Prostate gland (tissue), 2 donors: ENCODE measurements around the gene DRC1. TPM values are rescaled to one million over a fixed set of nuclear protein-coding genes. Genes with fewer than 3 reads are reported as not detected.

Source experiments
- DNase-seq: peaks from one replicate; pipeline ENCODE4 v3.0.0-alpha.2; 2019; ENCODE audit warnings: low spot score
- H3K27ac ChIP-seq, 2 donors: fragments of 200-600 bp; sonication (generic); 2 replicates each; pipeline ENCODE4 v1.5.1; 2017 to 2019
- H3K27me3 ChIP-seq: fragments of 200-600 bp; sonication (generic); replicated peaks from 2 replicates; pipeline ENCODE4 v1.5.1; 2019; ENCODE audit not compliant: insufficient read depth
- H3K36me3 ChIP-seq, 2 donors: fragments of 200-600 bp; sonication (generic); 1 replicate in 1 of 2; 2 replicates in 1 of 2; pipeline versions ENCODE4 v1.5.1 to v1.8.1; 2017 to 2019
- H3K4me1 ChIP-seq: fragments of 200-600 bp; sonication (generic); replicated peaks from 2 replicates; pipeline ENCODE4 v1.5.1; 2019
- H3K4me3 ChIP-seq, 2 donors: fragments of 200-600 bp; sonication (generic); 2 replicates each; pipeline ENCODE4 v1.5.1; 2017 to 2019
- H3K9me3 ChIP-seq: fragments of 200-600 bp; sonication (generic); 2 replicates; pipeline ENCODE4 v1.5.1; 2017
- POLR2A ChIP-seq: fragments of 450-650 bp; IDR thresholded peaks from one replicate; pipeline ENCODE4 v1.6.1; 2016; ENCODE audit warnings: antibody characterized with exemption, mild to moderate bottlenecking
- POLR2AphosphoS5 ChIP-seq: sonication (generic); formaldehyde crosslinking; IDR thresholded peaks from one replicate; pipeline ENCODE4 v1.6.1; 2017; ENCODE audit warnings: antibody characterized with exemption
- WGBS: methylation state at CpG from one replicate; pipeline ENCODE4 v1.1.5; 2018; 5-methylcytosine and 5-hydroxymethylcytosine counted together
- intact Hi-C: fragments of 100-400 bp; cut with DNase I; formaldehyde crosslinking; loops from one replicate; pipeline ENCODE4 v1.14.2; 2022
- total RNA-seq, 2 donors: library from RNA; depleted of rRNA; stranded (reverse); fragments of >200 nt; gene quantifications; one replicate each; pipeline ENCODE4 v1.1.0, GENCODE V29; 2016
- TF ChIP-seq, protein P1 (sequence below), 4 experiments: fragments of 200-600 bp in 2 of 4; fragments of 450-650 bp in 2 of 4; sonication (generic) in 2 of 4; IDR thresholded peaks; 1 replicate in 3 of 4; 2 replicates in 1 of 4; pipeline ENCODE4 v1.5.1; 2016 to 2019; ENCODE audit warnings: antibody characterized with exemption in 4 of 4, mild to moderate bottlenecking in 2 of 4, moderate library complexity in 2 of 4

DRC1 gene
- total RNA-seq, 2 donors from 2014 or later, result 3.8 TPM; not detected in 1

- no peak for TF ChIP-seq POLR2AphosphoS5
- TF ChIP-seq, protein P1, sequence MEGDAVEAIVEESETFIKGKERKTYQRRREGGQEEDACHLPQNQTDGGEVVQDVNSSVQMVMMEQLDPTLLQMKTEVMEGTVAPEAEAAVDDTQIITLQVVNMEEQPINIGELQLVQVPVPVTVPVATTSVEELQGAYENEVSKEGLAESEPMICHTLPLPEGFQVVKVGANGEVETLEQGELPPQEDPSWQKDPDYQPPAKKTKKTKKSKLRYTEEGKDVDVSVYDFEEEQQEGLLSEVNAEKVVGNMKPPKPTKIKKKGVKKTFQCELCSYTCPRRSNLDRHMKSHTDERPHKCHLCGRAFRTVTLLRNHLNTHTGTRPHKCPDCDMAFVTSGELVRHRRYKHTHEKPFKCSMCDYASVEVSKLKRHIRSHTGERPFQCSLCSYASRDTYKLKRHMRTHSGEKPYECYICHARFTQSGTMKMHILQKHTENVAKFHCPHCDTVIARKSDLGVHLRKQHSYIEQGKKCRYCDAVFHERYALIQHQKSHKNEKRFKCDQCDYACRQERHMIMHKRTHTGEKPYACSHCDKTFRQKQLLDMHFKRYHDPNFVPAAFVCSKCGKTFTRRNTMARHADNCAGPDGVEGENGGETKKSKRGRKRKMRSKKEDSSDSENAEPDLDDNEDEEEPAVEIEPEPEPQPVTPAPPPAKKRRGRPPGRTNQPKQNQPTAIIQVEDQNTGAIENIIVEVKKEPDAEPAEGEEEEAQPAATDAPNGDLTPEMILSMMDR (IDR thresholded peaks at IDR 0.05), result no peak
- no peak for TF ChIP-seq POLR2A
- no peaks in the 10 kb centered on the region for H3K9me3 ChIP-seq
- intact Hi-C loops, result no loop called here
- DNase-seq, result no peak
- peaks cover 7% of the 10 kb centered on the region for H3K4me1 ChIP-seq
- H3K27me3 ChIP-seq, result no peaks in the 10 kb centered on the region
- H3K27ac ChIP-seq, result no peak overlapping the region
- WGBS, result 75% methylated on average over 2 of the region's 2 CpGs
- H3K4me3 ChIP-seq, result no peak overlapping the region
- no peaks in the 10 kb centered on the region for H3K36me3 ChIP-seq
Observed at GRCh38 chr2:26356771-26357170, 44.9 kb upstream of the DRC1 start.

GRCh38 chr2:26359886-26360473 lies 41.7 kb upstream of the DRC1 start:
- WGBS, result 62% methylated on average over 4 of the region's 4 CpGs
- intact Hi-C loops, result no loop called here
- Histone ChIP-seq H3K9me3 (no peaks in the 10 kb centered on the region), H3K27ac (no peak overlapping the region), H3K4me1 (peaks cover 7% of the 10 kb centered on the region), H3K27me3 (no peaks in the 10 kb centered on the region), H3K36me3 (no peaks in the 10 kb centered on the region), H3K4me3 (no peak overlapping the region)
- TF ChIP-seq POLR2A (no peak), POLR2AphosphoS5 (no peak)
- TF ChIP-seq, protein P1 (IDR thresholded peaks at IDR 0.05), result no peak
- no peak for DNase-seq

DNA sequence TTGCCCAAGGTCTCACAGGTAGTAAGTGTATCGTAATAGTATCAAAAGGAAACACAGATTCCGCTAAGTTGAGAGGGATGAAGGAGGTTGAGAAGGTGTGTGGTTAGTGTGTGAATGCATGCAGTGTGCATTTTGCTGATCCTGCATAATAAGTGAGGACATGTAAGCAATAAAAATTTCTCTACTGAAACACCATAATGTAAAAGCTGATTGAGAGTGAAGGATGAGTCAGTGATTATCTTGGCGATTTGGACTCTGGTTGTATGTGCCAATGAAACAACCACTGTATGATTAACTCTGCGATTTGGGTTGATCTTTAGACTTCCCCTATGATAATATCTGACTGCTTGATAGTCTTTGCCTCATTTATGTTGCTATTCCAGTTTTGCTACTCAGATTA lies 38.4 kb upstream of the DRC1 start:
- Histone ChIP-seq H3K27me3 (no peaks in the 10 kb centered on the region), H3K4me3 (no peak overlapping the region), H3K4me1 (peaks cover 7% of the 10 kb centered on the region), H3K9me3 (no peaks in the 10 kb centered on the region), H3K27ac (no peak overlapping the region), H3K36me3 (no peaks in the 10 kb centered on the region)
- intact Hi-C loops, result no loop called here
- DNase-seq, result no peak
- WGBS, result 62% methylated on average over 4 of the region's 4 CpGs
- TF ChIP-seq POLR2AphosphoS5 (no peak), POLR2A (no peak)
- TF ChIP-seq, protein P1 (IDR thresholded peaks at IDR 0.05), result no peak

GRCh38 chr2:26363958-26364357 lies 37.8 kb upstream of the DRC1 start:
- H3K4me3 ChIP-seq, result no peak overlapping the region
- no peaks in the 10 kb centered on the region for H3K27me3 ChIP-seq
- DNase-seq, result no peak
- peaks cover 7% of the 10 kb centered on the region for H3K4me1 ChIP-seq
- no peaks in the 10 kb centered on the region for H3K9me3 ChIP-seq
- 96% methylated on average over 3 of the region's 3 CpGs for WGBS
- TF ChIP-seq, protein P1 (IDR thresholded peaks at IDR 0.05), result no peak
- no peak for TF ChIP-seq POLR2A
- no peak for TF ChIP-seq POLR2AphosphoS5
- intact Hi-C loops, result no loop called here
- H3K27ac ChIP-seq, result no peak overlapping the region
- H3K36me3 ChIP-seq, result no peaks in the 10 kb centered on the region

DNA sequence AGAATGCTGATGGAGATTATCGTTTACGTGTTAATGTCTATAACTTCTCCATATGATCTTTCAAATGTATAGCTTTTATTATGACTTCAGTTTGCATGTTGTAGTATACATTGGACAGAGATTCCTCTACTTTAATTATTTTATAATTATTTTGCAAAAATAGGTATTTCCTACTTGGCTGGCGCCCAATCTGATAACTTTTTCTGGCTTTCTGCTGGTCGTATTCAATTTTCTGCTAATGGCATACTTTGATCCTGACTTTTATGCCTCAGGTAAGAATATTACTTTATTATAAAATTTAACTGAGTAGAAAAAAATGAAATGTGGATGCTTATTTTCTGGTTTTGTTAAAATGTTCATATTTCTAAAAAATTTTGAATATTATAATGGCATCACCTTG lies 37.1 kb upstream of the DRC1 start:
- DNase-seq, result no peak
- 90% methylated on average over 4 of the region's 4 CpGs for WGBS
- no peak overlapping the region for H3K4me3 ChIP-seq
- TF ChIP-seq POLR2AphosphoS5 (no peak), POLR2A (no peak)
- TF ChIP-seq, protein P1 (IDR thresholded peaks at IDR 0.05), result no peak
- no peak overlapping the region for H3K27ac ChIP-seq
- no peaks in the 10 kb centered on the region for H3K27me3 ChIP-seq
- no peaks in the 10 kb centered on the region for H3K36me3 ChIP-seq
- no peaks in the 10 kb centered on the region for H3K9me3 ChIP-seq
- peaks cover 7% of the 10 kb centered on the region for H3K4me1 ChIP-seq
- intact Hi-C loops, result no loop called here
